K562 (cell line): Measurements from ENCODE around the gene GLIPR1L2.

Experiments used
- KDM4B ChIP-seq, 2 experiments: fragments of 450-650 bp in 1 of 2; sonication (generic) in 1 of 2; IDR thresholded peaks; 2 replicates each; pipeline ENCODE4 v1.6.1; 2016 to 2017; ENCODE audit warnings: borderline replicate concordance in 2 of 2, antibody characterized with exemption in 1 of 2, low read depth in 1 of 2, mild to moderate bottlenecking in 1 of 2
- KLF10 ChIP-seq: fragments of 250-450 bp; sonication (Bioruptor Pico); IDR thresholded peaks from 2 replicates; pipeline ENCODE4 v1.6.1; 2021; ENCODE audit warnings: matching md5 sums
- MAFK ChIP-seq: IDR thresholded peaks from 2 replicates; pipeline ENCODE4 v1.6.1; 2011; ENCODE audit warnings: low read length, improper control_type of control experiment
- ZNF507 ChIP-seq: conservative IDR thresholded peaks from 2 replicates; pipeline ENCODE4 v1.6.1; 2017; ENCODE audit warnings: missing genetic modification characterization, missing compliant biosample characterization
- TF ChIP-seq, protein P1 (sequence below), 2 experiments: fragments of 450-650 bp; formaldehyde crosslinking in 1 of 2; IDR thresholded peaks; 2 replicates each; pipeline versions ENCODE4 v1.4.0 to v1.6.1; 2014 to 2020; ENCODE audit warnings: mild to moderate bottlenecking in 2 of 2, borderline replicate concordance in 1 of 2, low read depth in 1 of 2
- TF ChIP-seq, protein P2 (sequence below): fragments of 450-650 bp; conservative IDR thresholded peaks from 2 replicates; pipeline ENCODE4 v1.6.1; 2016; ENCODE audit warnings: missing genetic modification characterization, low read depth, mild to moderate bottlenecking, missing compliant biosample characterization, moderate library complexity

DNA sequence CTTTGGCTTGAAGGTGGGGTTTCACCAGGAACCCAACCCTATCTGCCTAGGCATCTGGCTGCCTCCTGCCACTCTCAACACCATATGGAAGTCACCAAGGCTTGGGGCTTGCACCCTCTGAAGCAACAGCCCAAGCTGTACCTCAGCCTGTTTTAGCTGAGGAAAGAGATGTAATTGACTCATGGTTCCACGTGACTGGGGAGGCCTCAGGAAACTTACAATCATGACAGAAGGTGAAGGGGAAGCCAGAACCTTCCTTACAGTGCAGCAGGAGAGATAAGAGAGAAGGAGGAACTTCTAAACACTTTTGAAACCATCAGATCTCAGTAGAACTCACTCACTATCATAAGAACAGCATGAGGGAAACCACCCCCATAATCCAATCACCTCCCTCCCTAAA, 29.5 kb upstream of the GLIPR1L2 start:
- TF ChIP-seq, protein P1, sequence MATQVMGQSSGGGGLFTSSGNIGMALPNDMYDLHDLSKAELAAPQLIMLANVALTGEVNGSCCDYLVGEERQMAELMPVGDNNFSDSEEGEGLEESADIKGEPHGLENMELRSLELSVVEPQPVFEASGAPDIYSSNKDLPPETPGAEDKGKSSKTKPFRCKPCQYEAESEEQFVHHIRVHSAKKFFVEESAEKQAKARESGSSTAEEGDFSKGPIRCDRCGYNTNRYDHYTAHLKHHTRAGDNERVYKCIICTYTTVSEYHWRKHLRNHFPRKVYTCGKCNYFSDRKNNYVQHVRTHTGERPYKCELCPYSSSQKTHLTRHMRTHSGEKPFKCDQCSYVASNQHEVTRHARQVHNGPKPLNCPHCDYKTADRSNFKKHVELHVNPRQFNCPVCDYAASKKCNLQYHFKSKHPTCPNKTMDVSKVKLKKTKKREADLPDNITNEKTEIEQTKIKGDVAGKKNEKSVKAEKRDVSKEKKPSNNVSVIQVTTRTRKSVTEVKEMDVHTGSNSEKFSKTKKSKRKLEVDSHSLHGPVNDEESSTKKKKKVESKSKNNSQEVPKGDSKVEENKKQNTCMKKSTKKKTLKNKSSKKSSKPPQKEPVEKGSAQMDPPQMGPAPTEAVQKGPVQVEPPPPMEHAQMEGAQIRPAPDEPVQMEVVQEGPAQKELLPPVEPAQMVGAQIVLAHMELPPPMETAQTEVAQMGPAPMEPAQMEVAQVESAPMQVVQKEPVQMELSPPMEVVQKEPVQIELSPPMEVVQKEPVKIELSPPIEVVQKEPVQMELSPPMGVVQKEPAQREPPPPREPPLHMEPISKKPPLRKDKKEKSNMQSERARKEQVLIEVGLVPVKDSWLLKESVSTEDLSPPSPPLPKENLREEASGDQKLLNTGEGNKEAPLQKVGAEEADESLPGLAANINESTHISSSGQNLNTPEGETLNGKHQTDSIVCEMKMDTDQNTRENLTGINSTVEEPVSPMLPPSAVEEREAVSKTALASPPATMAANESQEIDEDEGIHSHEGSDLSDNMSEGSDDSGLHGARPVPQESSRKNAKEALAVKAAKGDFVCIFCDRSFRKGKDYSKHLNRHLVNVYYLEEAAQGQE (IDR thresholded peaks at IDR 0.05; ENCODE audit: borderline replicate concordance) = no peak
- TF ChIP-seq, protein P1 (CRISPR knock-in tag; IDR thresholded peaks at IDR 0.05; ENCODE audit: low read depth) = no peak
- TF ChIP-seq ZNF507 (tag) (no peak), MAFK (no peak), KLF10 (CRISPR knock-in tag) (no peak), KDM4B (IDR thresholded peaks at IDR 0.05; ENCODE audit: borderline replicate concordance in 2 of 2, low read depth in 1 of 2) (no peak)
- TF ChIP-seq, protein P2, sequence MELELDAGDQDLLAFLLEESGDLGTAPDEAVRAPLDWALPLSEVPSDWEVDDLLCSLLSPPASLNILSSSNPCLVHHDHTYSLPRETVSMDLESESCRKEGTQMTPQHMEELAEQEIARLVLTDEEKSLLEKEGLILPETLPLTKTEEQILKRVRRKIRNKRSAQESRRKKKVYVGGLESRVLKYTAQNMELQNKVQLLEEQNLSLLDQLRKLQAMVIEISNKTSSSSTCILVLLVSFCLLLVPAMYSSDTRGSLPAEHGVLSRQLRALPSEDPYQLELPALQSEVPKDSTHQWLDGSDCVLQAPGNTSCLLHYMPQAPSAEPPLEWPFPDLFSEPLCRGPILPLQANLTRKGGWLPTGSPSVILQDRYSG (tag) = no peak
